Right lobe of liver (tissue), 4 donors: ENCODE results near the gene IL17RB.

Experiments
- CTCF ChIP-seq, 4 donors: fragments of 200-600 bp in 3 of 4; fragments of 450-650 bp in 1 of 4; IDR thresholded peaks; one replicate each; pipeline versions ENCODE4 v1.5.1 to v1.8.0; 2016 to 2022; ENCODE audit warnings: antibody characterized with exemption in 4 of 4, mild to moderate bottlenecking in 2 of 4
- POLR2A ChIP-seq: fragments of 450-650 bp; IDR thresholded peaks from one replicate; pipeline ENCODE4 v1.6.1; 2017; ENCODE audit warnings: antibody characterized with exemption, mild to moderate bottlenecking
- donor health status: DM: no; HTN: no; CAD: no.
- donor health status: DM: no; HTN: no; CAD: no.
- donor health status: DM: no; HTN: yes; CAD: no.

GRCh38 chr3:53850895-53851294, 4.5 kb downstream of the IL17RB start:
- TF ChIP-seq POLR2A, result no peak
- TF ChIP-seq CTCF (IDR thresholded peaks at IDR 0.05), result no peak
